HCT116 (cell line): ENCODE data around the gene C5AR1. TPM values are rescaled to one million over a fixed set of nuclear protein-coding genes. Genes with fewer than 3 reads are reported as not detected.

ENCODE experiments used
- ATAC-seq: fragments of 200-7000 bp; cut with Tn5 transposase; 2 replicates; pipeline ENCODE4 v1.9.1; 2020; ENCODE audit warnings: mild to moderate bottlenecking, moderate library complexity
- BruUV-seq: library from RNA; stranded (reverse); fragments of 400-500 nt; replicated peaks from 2 replicates; lab custom pipeline; 2021; lab: Mats Ljungman, UMichigan
- CTCF ChIA-PET: fragments of 300-600 bp; sonication (Branson Sonifier 250); formaldehyde crosslinking; loops from one replicate; lab custom pipeline; 2021; ENCODE audit warnings: antibody characterized with exemption; lab: Charles Lee
- POLR2A ChIA-PET: fragments of 300-600, 350-600 bp; sonication (Branson Sonifier 250); formaldehyde crosslinking; loops from one replicate; lab custom pipeline; 2021; ENCODE audit warnings: antibody characterized with exemption; lab: Charles Lee
- RAD21 ChIA-PET, 2 experiments: fragments of 300-600 bp; sonication (Branson Sonifier 250); formaldehyde crosslinking; loops; one replicate each; lab custom pipeline; 2023; ENCODE audit warnings: low total read pairs in 2 of 2; ENCODE audit not compliant: uncharacterized antibody in 2 of 2, unreplicated experiment in 2 of 2, low non-redundant PET in 1 of 2; lab: Charles Lee
- DNase-seq: peaks from one replicate; pipeline ENCODE4 v3.0.0-alpha.2; 2010; ENCODE audit warnings: low read depth, low spot score
- H2AFZ ChIP-seq: fragments of 200-600 bp; shearing (Covaris generic), sonication (generic); 2 replicates; pipeline ENCODE4 v1.6.1; 2017; ENCODE audit warnings: low read depth, mixed run types, mixed read lengths, antibody characterized with exemption, low read length; ENCODE audit not compliant: poor library complexity, severe bottlenecking
- H3K27ac ChIP-seq: 2 replicates; pipeline ENCODE4 v1.5.1; 2012; ENCODE audit warnings: low read depth, low read length
- H3K27me3 ChIP-seq: fragments of 200-600 bp; sonication (generic); 2 replicates; pipeline ENCODE4 v1.6.1; 2016; ENCODE audit warnings: mixed run types, low read length, mixed read lengths; ENCODE audit not compliant: insufficient read depth
- H3K36me3 ChIP-seq, 2 experiments: fragments of 200-500 bp in 1 of 2; fragments of 200-600 bp in 1 of 2; sonication (Bioruptor generic) in 1 of 2; sonication (generic) in 1 of 2; 2 replicates each; pipeline versions ENCODE4 v1.5.1 to v1.6.1; 2014 to 2016; ENCODE audit warnings: low read length in 2 of 2, inconsistent platforms in 1 of 2, mixed read lengths in 1 of 2, mixed run types in 1 of 2; ENCODE audit not compliant: insufficient read depth in 2 of 2, control insufficient read depth in 1 of 2
- H3K4me1 ChIP-seq, 2 experiments: fragments of 200-600 bp in 1 of 2; sonication (generic) in 1 of 2; 2 replicates each; pipeline versions ENCODE4 v1.5.1 to v1.6.1; 2012 to 2017; ENCODE audit warnings: low read length in 2 of 2, inconsistent platforms in 1 of 2, mild to moderate bottlenecking in 1 of 2, mixed read lengths in 1 of 2, mixed run types in 1 of 2, moderate library complexity in 1 of 2; ENCODE audit not compliant: insufficient read depth in 2 of 2, control insufficient read depth in 1 of 2
- H3K4me2 ChIP-seq: fragments of 200-600 bp; sonication (generic); 2 replicates; pipeline ENCODE4 v1.6.1; 2017; ENCODE audit warnings: mixed run types, low read length, mixed read lengths
- H3K4me3 ChIP-seq, 2 experiments: fragments of 200-600 bp in 1 of 2; sonication (generic) in 1 of 2; replicated peaks in 1 of 2; 2 replicates each; pipeline ENCODE4 v1.5.1; 2011 to 2016; ENCODE audit warnings: low read length in 2 of 2, control low read depth in 1 of 2, low read depth in 1 of 2, mild to moderate bottlenecking in 1 of 2, mixed read lengths in 1 of 2, mixed run types in 1 of 2
- H3K79me2 ChIP-seq: fragments of 200-600 bp; sonication (generic); 2 replicates; pipeline ENCODE4 v1.6.1; 2017; ENCODE audit warnings: mild to moderate bottlenecking, mixed run types, low read length, moderate library complexity, mixed read lengths; ENCODE audit not compliant: insufficient read depth
- H3K9ac ChIP-seq: fragments of 200-600 bp; sonication (generic); 2 replicates; pipeline ENCODE4 v1.6.1; 2016; ENCODE audit warnings: low read length, mixed read lengths
- H3K9me2 ChIP-seq: fragments of 200-600 bp; sonication (generic), shearing (Covaris generic); 2 replicates; pipeline ENCODE4 v1.6.1; 2017; ENCODE audit warnings: mixed run types, mild to moderate bottlenecking, moderate library complexity; ENCODE audit not compliant: insufficient read depth
- H3K9me3 ChIP-seq, 2 experiments: fragments of 200-500 bp in 1 of 2; fragments of 200-600 bp in 1 of 2; sonication (Bioruptor generic) in 1 of 2; sonication (generic) in 1 of 2; 2 replicates each; pipeline ENCODE4 v1.6.1; 2014 to 2017; ENCODE audit warnings: low read length in 2 of 2, mixed read lengths in 2 of 2, inconsistent platforms in 1 of 2, low read depth in 1 of 2, mild to moderate bottlenecking in 1 of 2, mixed run types in 1 of 2, moderate library complexity in 1 of 2; ENCODE audit not compliant: control insufficient read depth in 1 of 2, insufficient read depth in 1 of 2
- H4K20me1 ChIP-seq: fragments of 200-600 bp; sonication (generic), shearing (Covaris generic); 2 replicates; pipeline ENCODE4 v1.6.1; 2017; ENCODE audit warnings: mixed run types, mild to moderate bottlenecking, moderate library complexity; ENCODE audit not compliant: insufficient read depth
- ATF3 ChIP-seq: IDR thresholded peaks from 2 replicates; pipeline ENCODE4 v1.6.1; 2012
- CBX3 ChIP-seq: IDR thresholded peaks from 2 replicates; pipeline ENCODE4 v1.6.1; 2012; ENCODE audit warnings: low read depth
- CEBPB ChIP-seq: IDR thresholded peaks from 2 replicates; pipeline ENCODE4 v1.6.1; 2012; ENCODE audit warnings: low read depth
- CTCF ChIP-seq, 3 experiments: fragments of 200-600 bp in 1 of 3; sonication (generic) in 1 of 3; IDR thresholded peaks in 2 of 3; conservative IDR thresholded peaks in 1 of 3; 2 replicates each; pipeline ENCODE4 v1.5.1; 2012 to 2017; ENCODE audit warnings: low read depth in 2 of 3, low read length in 2 of 3, antibody characterized with exemption in 1 of 3, borderline replicate concordance in 1 of 3, control low read depth in 1 of 3, mild to moderate bottlenecking in 1 of 3, mixed read lengths in 1 of 3, mixed run types in 1 of 3, moderate library complexity in 1 of 3; ENCODE audit not compliant: insufficient read depth in 1 of 3
- EGR1 ChIP-seq: IDR thresholded peaks from 2 replicates; pipeline ENCODE4 v1.6.1; 2012; ENCODE audit warnings: low read depth
- ELF1 ChIP-seq: IDR thresholded peaks from 2 replicates; pipeline ENCODE4 v1.6.1; 2012; ENCODE audit warnings: low read depth, borderline replicate concordance
- EZH2 ChIP-seq: fragments of 200-600 bp; sonication (generic); IDR thresholded peaks from 2 replicates; pipeline ENCODE4 v1.6.1; 2017; ENCODE audit warnings: antibody characterized with exemption, mixed run types
- EZH2phosphoT487 ChIP-seq: fragments of 200-600 bp; IDR thresholded peaks from 2 replicates; pipeline ENCODE4 v1.6.1; 2018; ENCODE audit warnings: antibody characterized with exemption, borderline replicate concordance
- FOSL1 ChIP-seq: IDR thresholded peaks from 2 replicates; pipeline ENCODE4 v1.6.1; 2012; ENCODE audit warnings: low read depth
- JUND ChIP-seq: IDR thresholded peaks from 2 replicates; pipeline ENCODE4 v1.6.1; 2012
- MAX ChIP-seq: IDR thresholded peaks from 2 replicates; pipeline ENCODE4 v1.6.1; 2012
- POLR2AphosphoS5 ChIP-seq: IDR thresholded peaks from 2 replicates; pipeline ENCODE4 v1.6.1; 2011; ENCODE audit warnings: mild to moderate bottlenecking, low read depth, low read length, moderate library complexity
- RAD21 ChIP-seq: IDR thresholded peaks from 2 replicates; pipeline ENCODE4 v1.6.1; 2012; ENCODE audit warnings: low read depth, mild to moderate bottlenecking
- REST ChIP-seq: IDR thresholded peaks from 2 replicates; pipeline ENCODE4 v1.6.1; 2012; ENCODE audit warnings: low read depth
- SIN3A ChIP-seq: IDR thresholded peaks from 2 replicates; pipeline ENCODE4 v1.6.1; 2012; ENCODE audit warnings: low read depth
- SP1 ChIP-seq: IDR thresholded peaks from 2 replicates; pipeline ENCODE4 v1.6.1; 2012; ENCODE audit warnings: low read depth
- ZBTB33 ChIP-seq: IDR thresholded peaks from 2 replicates; pipeline ENCODE4 v1.6.1; 2011; ENCODE audit warnings: mild to moderate bottlenecking, low read length, moderate library complexity; ENCODE audit not compliant: insufficient replicate concordance; ENCODE audit errors: extremely low read depth
- ZFX ChIP-seq: fragments of 450-650 bp; IDR thresholded peaks from 2 replicates; pipeline ENCODE4 v1.6.1; 2017
- ZNF274 ChIP-seq: fragments of 200-500 bp; sonication (Bioruptor generic); IDR thresholded peaks from 2 replicates; pipeline ENCODE4 v1.6.1; 2014; ENCODE audit warnings: mild to moderate bottlenecking, low read depth, low read length, inconsistent platforms
- intact Hi-C: fragments of 100-400 bp; cut with micrococcal nuclease; formaldehyde crosslinking; loops from 2 replicates; pipeline ENCODE4 v1.10.0; 2022
- total RNA-seq: library from RNA; stranded (reverse); gene quantifications from one replicate; pipeline ENCODE4 v1.2.1, GENCODE V29; 2021; ENCODE audit not compliant: unreplicated experiment

The C5AR1 gene
- total RNA-seq, 1 experiment from 2014 or later = 6.5 TPM

- DNase-seq (no peak), ATAC-seq (no peak)
- Histone ChIP-seq H2AFZ (no peak overlapping the region), H3K4me1 (no peaks in the 10 kb centered on the region), H3K4me2 (no peak overlapping the region), H3K9me2 (no peaks in the 10 kb centered on the region), H3K27ac (no peak overlapping the region), H3K9ac (no peak overlapping the region), H3K27me3 (no peaks in the 10 kb centered on the region), H3K79me2 (no peaks in the 10 kb centered on the region), H3K36me3 (no peaks in the 10 kb centered on the region), H3K4me3 (no peak overlapping the region), H3K9me3 (no peaks in the 10 kb centered on the region), H4K20me1 (no peaks in the 10 kb centered on the region)
- TF ChIP-seq EZH2phosphoT487 (no peak), JUND (no peak), ATF3 (no peak), ELF1 (no peak), FOSL1 (no peak), CEBPB (no peak), ZBTB33 (no peak), REST (no peak), EGR1 (no peak), MAX (no peak), CBX3 (no peak), ZNF274 (no peak), EZH2 (no peak), SIN3A (no peak), RAD21 (no peak), SP1 (no peak), POLR2AphosphoS5 (no peak), ZFX (no peak), CTCF (IDR thresholded peaks at IDR 0.05 in 2 of 3, conservative IDR thresholded peaks at IDR 0.05 in 1 of 3; ENCODE audit: borderline replicate concordance in 1 of 3, insufficient read depth in 1 of 3, low read depth in 2 of 3, low read length in 2 of 3) (no peak)
- BruUV-seq = no TSS peak
- intact Hi-C loops = no loop called here
- ChIA-PET RAD21 (no interaction called here), CTCF (interaction anchor here (0.6 kb wide), 1 partner anchor 19 kb away, joined by 3 read pairs; no protein-coding TSS in a partner anchor), POLR2A (no interaction called here)
Observed at GRCh38 chr19:47324502-47324901, 14.8 kb downstream of the C5AR1 start.
